Measurements from ENCODE around the gene RFX4. TPM values are rescaled to one million over a fixed set of nuclear protein-coding genes. Genes with fewer than 3 reads are reported as not detected.

The RFX4 gene
- polyA plus RNA-seq, result not detected

- DNase-seq, result no peak
- Mint-ChIP-seq H3K36me3 (peaks cover 0 to 4% (median 0%) of the 10 kb centered on the region in 3 donors), H3K4me3 (peak within 1 kb of the TSS in 3 of 5 donors; percentile 8 to 43 (median 31)), H3K9me3 (no peaks in the 10 kb centered on the region), H3K27me3 (ENCODE audit: low read depth in 3 of 3) (peaks cover 17 to 29% (median 25%) of the 10 kb centered on the region in 3 donors), H3K27ac (no peak within 1 kb of the TSS), H3K4me1 (peaks cover 4 to 6% of the 10 kb centered on the region in 2 donors)
Measured at GRCh38 chr12:106582641-106583230, at the start of gene RFX4. Gene RFX4 (plus strand): TSS chr12:106583004. CDS start chr12:106583321, 317 bp downstream.

- H3K4me3 Mint-ChIP-seq, result no peak overlapping the region
- H3K27ac Mint-ChIP-seq, result no peak overlapping the region
- no peaks in the 10 kb centered on the region for H3K4me1 Mint-ChIP-seq
- peaks cover 0 to 5% (median 4%) of the 10 kb centered on the region in 3 donors for H3K36me3 Mint-ChIP-seq
- H3K27me3 Mint-ChIP-seq (ENCODE audit: low read depth in 3 of 3), result peaks cover 0 to 7% (median 4%) of the 10 kb centered on the region in 3 donors
- peaks cover 0 to 8% (median 6%) of the 10 kb centered on the region in 6 donors for H3K9me3 Mint-ChIP-seq
- no peak for DNase-seq
Measured at GRCh38 chr12:106541201-106541600, 41.6 kb upstream of the RFX4 start.

GRCh38 chr12:106551410-106551809 lies 31.4 kb upstream of the RFX4 start:
- no peaks in the 10 kb centered on the region for H3K36me3 Mint-ChIP-seq
- H3K27ac Mint-ChIP-seq, result no peak overlapping the region
- DNase-seq, result no peak
- H3K9me3 Mint-ChIP-seq, result peaks cover 0 to 13% (median 4%) of the 10 kb centered on the region in 6 donors
- no peaks in the 10 kb centered on the region for H3K4me1 Mint-ChIP-seq
- no peak overlapping the region for H3K4me3 Mint-ChIP-seq
- H3K27me3 Mint-ChIP-seq (ENCODE audit: low read depth in 3 of 3), result peaks cover 3 to 10% (median 4%) of the 10 kb centered on the region in 3 donors

GRCh38 chr12:106552228-106552627 lies 30.6 kb upstream of the RFX4 start:
- Mint-ChIP-seq H3K27ac (no peak overlapping the region), H3K4me1 (no peaks in the 10 kb centered on the region), H3K36me3 (no peaks in the 10 kb centered on the region), H3K4me3 (no peak overlapping the region), H3K27me3 (ENCODE audit: low read depth in 3 of 3) (peaks cover 3 to 12% (median 4%) of the 10 kb centered on the region in 3 donors), H3K9me3 (peaks cover 0 to 13% (median 5%) of the 10 kb centered on the region in 6 donors)
- no peak for DNase-seq

GRCh38 chr12:106564678-106565329 lies 18.0 kb upstream of the RFX4 start:
- H3K9me3 Mint-ChIP-seq, result peaks cover 0 to 5% (median 0%) of the 10 kb centered on the region in 6 donors
- peaks cover 0 to 30% (median 6%) of the 10 kb centered on the region in 3 donors for H3K27me3 Mint-ChIP-seq (ENCODE audit: low read depth in 3 of 3)

GRCh38 chr12:106566771-106567170 lies 16.0 kb upstream of the RFX4 start:
- no peaks in the 10 kb centered on the region for H3K4me1 Mint-ChIP-seq
- no peak overlapping the region for H3K4me3 Mint-ChIP-seq
- peaks cover 0 to 3% (median 0%) of the 10 kb centered on the region in 3 donors for H3K36me3 Mint-ChIP-seq
- H3K27ac Mint-ChIP-seq, result no peak overlapping the region
- DNase-seq, result no peak
- peaks cover 0 to 2% (median under 1%) of the 10 kb centered on the region in 6 donors for H3K9me3 Mint-ChIP-seq
- peaks cover 4 to 20% (median 7%) of the 10 kb centered on the region in 3 donors for H3K27me3 Mint-ChIP-seq (ENCODE audit: low read depth in 3 of 3)

More at GRCh38 chr12:106564678-106565329, 18.0 kb upstream of the RFX4 start:
- DNase-seq, result no peak
- H3K27ac Mint-ChIP-seq, result no peak overlapping the region
- no peak overlapping the region for H3K4me3 Mint-ChIP-seq
- no peaks in the 10 kb centered on the region for H3K36me3 Mint-ChIP-seq
- no peaks in the 10 kb centered on the region for H3K4me1 Mint-ChIP-seq

GRCh38 chr12:106573239-106573638 lies 9.6 kb upstream of the RFX4 start:
- no peak for DNase-seq
- H3K4me3 Mint-ChIP-seq, result no peak overlapping the region
- H3K9me3 Mint-ChIP-seq, result peaks cover 0 to 2% (median 0%) of the 10 kb centered on the region in 6 donors
- no peaks in the 10 kb centered on the region for H3K4me1 Mint-ChIP-seq
- peaks cover 0 to 3% (median 0%) of the 10 kb centered on the region in 3 donors for H3K36me3 Mint-ChIP-seq
- H3K27me3 Mint-ChIP-seq (ENCODE audit: low read depth in 3 of 3), result peaks cover 4 to 11% (median 7%) of the 10 kb centered on the region in 3 donors
- no peak overlapping the region for H3K27ac Mint-ChIP-seq

- peaks cover 0 to 2% of the 10 kb centered on the region in 2 donors for H3K4me1 Mint-ChIP-seq
- DNase-seq, result no peak
- peaks cover 0 to under 1% (median 0%) of the 10 kb centered on the region in 3 donors for H3K36me3 Mint-ChIP-seq
- no peaks in the 10 kb centered on the region for H3K9me3 Mint-ChIP-seq
- H3K27ac Mint-ChIP-seq, result no peak overlapping the region
- no peak overlapping the region for H3K4me3 Mint-ChIP-seq
- peaks cover 15 to 20% (median 15%) of the 10 kb centered on the region in 3 donors for H3K27me3 Mint-ChIP-seq (ENCODE audit: low read depth in 3 of 3)
Measured at GRCh38 chr12:106576848-106577247, 6.0 kb upstream of the RFX4 start.

- DNase-seq, result no peak
- Mint-ChIP-seq H3K9me3 (no peaks in the 10 kb centered on the region), H3K4me1 (peaks cover 4 to 6% of the 10 kb centered on the region in 2 donors), H3K36me3 (peaks cover 0 to 4% (median 0%) of the 10 kb centered on the region in 3 donors), H3K4me3 (no peak overlapping the region), H3K27me3 (ENCODE audit: low read depth in 3 of 3) (peaks cover 18 to 27% (median 21%) of the 10 kb centered on the region in 3 donors), H3K27ac (no peak overlapping the region)
Measured at GRCh38 chr12:106580671-106581508, 1.9 kb upstream of the RFX4 start.

GRCh38 chr12:106581543-106582248 lies 1.1 kb upstream of the RFX4 start:
- Mint-ChIP-seq H3K4me1 (peaks cover 4 to 6% of the 10 kb centered on the region in 2 donors), H3K27ac (no peak overlapping the region), H3K9me3 (no peaks in the 10 kb centered on the region), H3K4me3 (peak overlapping the region in 3 of 5 donors; percentile 3 to 43 (median 8)), H3K36me3 (peaks cover 0 to 4% (median 0%) of the 10 kb centered on the region in 3 donors), H3K27me3 (ENCODE audit: low read depth in 3 of 3) (peaks cover 18 to 27% (median 25%) of the 10 kb centered on the region in 3 donors)
- no peak for DNase-seq

GRCh38 chr12:106582249-106582591 lies 584 bp upstream of the RFX4 start:
- no peak for DNase-seq
- Mint-ChIP-seq H3K4me1 (peaks cover 4 to 6% of the 10 kb centered on the region in 2 donors), H3K36me3 (peaks cover 0 to 4% (median 0%) of the 10 kb centered on the region in 3 donors), H3K27me3 (ENCODE audit: low read depth in 3 of 3) (peaks cover 18 to 27% (median 25%) of the 10 kb centered on the region in 3 donors), H3K4me3 (peak overlapping the region in 3 of 5 donors; percentile 3 to 43 (median 8)), H3K9me3 (no peaks in the 10 kb centered on the region), H3K27ac (no peak overlapping the region)

GRCh38 chr12:106583242-106584103 lies 669 bp downstream of the RFX4 start:
- no peaks in the 10 kb centered on the region for H3K9me3 Mint-ChIP-seq
- no peak overlapping the region for H3K27ac Mint-ChIP-seq
- peak overlapping the region in 2 of 5 donors; percentile 30 to 31 for H3K4me3 Mint-ChIP-seq
- peaks cover 24 to 34% (median 28%) of the 10 kb centered on the region in 3 donors for H3K27me3 Mint-ChIP-seq (ENCODE audit: low read depth in 3 of 3)
- peaks cover 4 to 6% of the 10 kb centered on the region in 2 donors for H3K4me1 Mint-ChIP-seq
- DNase-seq, result no peak
- H3K36me3 Mint-ChIP-seq, result peaks cover 0 to 4% (median 0%) of the 10 kb centered on the region in 3 donors

All from immature natural killer cell (primary cell).